Erythroblast (primary cell): Measurements from ENCODE around the gene ZNF614.

Experiments used
- GATA1 ChIP-seq: IDR thresholded peaks from 2 replicates; pipeline ENCODE4 v1.6.1; 2011; ENCODE audit warnings: low read depth, mild to moderate bottlenecking, control low read depth, low read length, moderate library complexity
- POLR2A ChIP-seq: IDR thresholded peaks from 2 replicates; pipeline ENCODE4 v1.6.1; 2011; ENCODE audit warnings: mild to moderate bottlenecking, low read length

GRCh38 chr19:52007806-52008557, 20.2 kb downstream of the ZNF614 start, which contains the start of gene ZNF615:
- TF ChIP-seq POLR2A (peak; percentile 44), GATA1 (no peak)
